HEK293 (cell line): ENCODE data around the gene ZXDC.

ENCODE experiments used
- CTCF ChIA-PET: fragments of 350-600 bp; formaldehyde crosslinking; extraction: SDS; loops from one replicate; lab custom pipeline; 2021; ENCODE audit warnings: antibody characterized with exemption; lab: Yijun Ruan, JAX
- POLR2A ChIA-PET: fragments of 300-600 bp; formaldehyde crosslinking; extraction: SDS; loops from one replicate; lab custom pipeline; 2020; ENCODE audit warnings: antibody characterized with exemption, inconsistent platforms; lab: Yijun Ruan, JAX
- H3K27ac ChIP-seq: fragments of 200-500 bp; sonication (Bioruptor generic); 2 replicates; pipeline ENCODE4 v1.5.1; 2014; ENCODE audit warnings: low read depth, low read length, control low read depth, inconsistent platforms; ENCODE audit errors: extremely low read depth
- H3K36me3 ChIP-seq, 2 experiments: fragments of 200-500 bp in 1 of 2; sonication (Bioruptor generic) in 1 of 2; 1 replicate in 1 of 2; 2 replicates in 1 of 2; pipeline ENCODE4 v1.5.1; 2014 to 2017; ENCODE audit warnings: inconsistent platforms in 2 of 2, low read length in 2 of 2; ENCODE audit not compliant: control insufficient read depth in 2 of 2, insufficient read depth in 1 of 2
- H3K4me1 ChIP-seq: fragments of 200-500 bp; sonication (Bioruptor generic); 2 replicates; pipeline ENCODE4 v1.5.1; 2014; ENCODE audit warnings: mild to moderate bottlenecking, low read length, inconsistent platforms; ENCODE audit not compliant: control insufficient read depth, insufficient read depth
- H3K4me3 ChIP-seq: 2 replicates; pipeline ENCODE4 v1.5.1; 2011; ENCODE audit warnings: low read depth, mild to moderate bottlenecking, control low read depth, low read length, moderate library complexity
- H3K9me3 ChIP-seq: fragments of 200-500 bp; sonication (Bioruptor generic); 2 replicates; pipeline ENCODE4 v1.5.1; 2014; ENCODE audit warnings: low read depth, low read length, inconsistent platforms; ENCODE audit not compliant: control insufficient read depth, insufficient read depth
- BCL11A ChIP-seq: fragments of 450-650 bp; formaldehyde crosslinking; IDR thresholded peaks from 2 replicates; pipeline ENCODE4 v1.5.1; 2016; ENCODE audit warnings: low read depth, missing biosample characterization, missing genetic modification characterization
- HOXD13 ChIP-seq: sonication (generic); formaldehyde crosslinking; IDR thresholded peaks from 2 replicates; pipeline ENCODE4 v1.8.0; 2022; ENCODE audit warnings: missing genetic modification reagents, borderline replicate concordance
- IKZF3 ChIP-seq: fragments of 450-650 bp; IDR thresholded peaks from 2 replicates; pipeline ENCODE4 v1.5.0; 2018; ENCODE audit warnings: missing biosample characterization, mild to moderate bottlenecking, missing genetic modification characterization, moderate library complexity
- KLF9 ChIP-seq: fragments of 450-650 bp; formaldehyde crosslinking; IDR thresholded peaks from 2 replicates; pipeline ENCODE4 v1.5.1; 2016; ENCODE audit warnings: missing biosample characterization, missing genetic modification characterization, low read depth
- SCRT1 ChIP-seq: fragments of 450-650 bp; formaldehyde crosslinking; IDR thresholded peaks from 2 replicates; pipeline ENCODE4 v1.5.1; 2016; ENCODE audit warnings: missing biosample characterization, missing genetic modification characterization, borderline replicate concordance
- SCRT2 ChIP-seq: fragments of 450-650 bp; formaldehyde crosslinking; IDR thresholded peaks from 2 replicates; pipeline ENCODE4 v1.5.1; 2016; ENCODE audit warnings: missing biosample characterization, missing genetic modification characterization
- ZBTB48 ChIP-seq: fragments of 450-650 bp; formaldehyde crosslinking; IDR thresholded peaks from 2 replicates; pipeline ENCODE4 v1.5.1; 2016; ENCODE audit warnings: missing biosample characterization, missing genetic modification characterization
- ZFHX2 ChIP-seq: fragments of 450-650 bp; formaldehyde crosslinking; conservative IDR thresholded peaks from 2 replicates; pipeline ENCODE4 v1.5.1; 2016; ENCODE audit warnings: missing biosample characterization, missing genetic modification characterization
- ZIC2 ChIP-seq: fragments of 450-650 bp; formaldehyde crosslinking; IDR thresholded peaks from 2 replicates; pipeline ENCODE4 v1.5.1; 2016; ENCODE audit warnings: missing biosample characterization, missing genetic modification characterization
- ZNF140 ChIP-seq: fragments of 450-650 bp; formaldehyde crosslinking; IDR thresholded peaks from 2 replicates; pipeline ENCODE4 v1.5.1; 2016; ENCODE audit warnings: missing biosample characterization, missing genetic modification characterization
- ZNF274 ChIP-seq, 2 experiments: fragments of 200-500 bp in 1 of 2; fragments of 450-650 bp in 1 of 2; sonication (Bioruptor generic) in 1 of 2; formaldehyde crosslinking in 1 of 2; IDR thresholded peaks; 2 replicates each; pipeline versions ENCODE4 v1.5.1 to v1.6.1; 2014 to 2016; ENCODE audit warnings: borderline replicate concordance in 1 of 2, inconsistent platforms in 1 of 2, low read length in 1 of 2, missing biosample characterization in 1 of 2, missing genetic modification characterization in 1 of 2
- ZNF37A ChIP-seq: fragments of 450-650 bp; IDR thresholded peaks from 2 replicates; pipeline ENCODE4 v1.5.1; 2018; ENCODE audit warnings: missing biosample characterization, missing genetic modification characterization
- ZNF501 ChIP-seq: fragments of 450-650 bp; formaldehyde crosslinking; IDR thresholded peaks from 2 replicates; pipeline ENCODE4 v1.5.1; 2016; ENCODE audit warnings: missing biosample characterization, missing genetic modification characterization
- ZNF530 ChIP-seq: fragments of 450-650 bp; formaldehyde crosslinking; IDR thresholded peaks from 2 replicates; pipeline ENCODE4 v1.5.1; 2016; ENCODE audit warnings: low read depth, missing biosample characterization, missing genetic modification characterization
- ZNF560 ChIP-seq: fragments of 450-650 bp; formaldehyde crosslinking; IDR thresholded peaks from 2 replicates; pipeline ENCODE4 v1.5.1; 2017; ENCODE audit warnings: missing biosample characterization, missing genetic modification characterization, borderline replicate concordance
- ZNF623 ChIP-seq: fragments of 450-650 bp; formaldehyde crosslinking; IDR thresholded peaks from 2 replicates; pipeline ENCODE4 v1.5.1; 2016; ENCODE audit warnings: missing biosample characterization, missing genetic modification characterization
- ZNF747 ChIP-seq: fragments of 450-650 bp; formaldehyde crosslinking; IDR thresholded peaks from 2 replicates; pipeline ENCODE4 v1.5.1; 2016; ENCODE audit warnings: missing biosample characterization, missing genetic modification characterization
- ZNF792 ChIP-seq: fragments of 450-650 bp; formaldehyde crosslinking; IDR thresholded peaks from 2 replicates; pipeline ENCODE4 v1.5.1; 2016; ENCODE audit warnings: missing biosample characterization, missing genetic modification characterization
- ZNF830 ChIP-seq: fragments of 450-650 bp; IDR thresholded peaks from 2 replicates; pipeline ENCODE4 v1.5.0; 2018; ENCODE audit warnings: missing biosample characterization, missing genetic modification characterization, low read depth, mild to moderate bottlenecking, moderate library complexity
- ZNF837 ChIP-seq: fragments of 450-650 bp; formaldehyde crosslinking; IDR thresholded peaks from 2 replicates; pipeline ENCODE4 v1.5.1; 2016; ENCODE audit warnings: missing biosample characterization, missing genetic modification characterization
- ZXDB ChIP-seq: fragments of 450-650 bp; formaldehyde crosslinking; IDR thresholded peaks from 2 replicates; pipeline ENCODE4 v1.5.1; 2016; ENCODE audit warnings: missing biosample characterization, missing genetic modification characterization
- TF ChIP-seq, protein P1 (sequence below): fragments of 450-650 bp; formaldehyde crosslinking; conservative IDR thresholded peaks from 2 replicates; pipeline ENCODE4 v1.5.1; 2016; ENCODE audit warnings: low read depth, missing biosample characterization, missing genetic modification characterization

Gene ZXDC

DNA sequence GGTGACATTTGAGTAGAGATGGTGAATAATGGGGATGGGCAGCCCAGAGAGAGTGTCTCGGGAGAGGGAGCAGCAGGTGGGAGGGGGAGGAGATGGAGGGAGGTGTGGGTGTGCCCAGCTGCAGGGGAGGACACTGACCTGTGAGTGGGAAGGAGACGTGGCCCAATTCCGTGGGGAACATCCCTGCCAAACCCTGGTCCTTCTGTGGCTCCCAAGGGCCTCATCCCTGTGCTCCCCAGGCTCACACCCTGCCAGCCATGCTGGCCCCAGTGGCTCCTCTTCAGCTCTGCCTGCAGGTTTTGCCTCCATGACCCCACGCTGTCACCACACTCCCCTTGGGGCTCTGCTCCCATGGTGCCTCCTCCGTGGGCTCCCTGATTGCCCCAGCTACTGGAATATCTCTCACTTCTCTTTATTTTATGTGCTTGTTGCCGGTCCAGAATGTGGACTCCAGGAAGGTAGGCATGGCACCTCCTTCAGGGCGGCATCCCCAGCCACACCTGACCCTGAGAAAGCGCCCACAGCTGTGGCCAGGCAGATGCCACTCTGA, 74.0 kb downstream of the ZXDC start:
- POLR2A ChIA-PET, result no interaction called here
- no peak for TF ChIP-seq HOXD13 (CRISPR knock-in tag)
- TF ChIP-seq, protein P1, sequence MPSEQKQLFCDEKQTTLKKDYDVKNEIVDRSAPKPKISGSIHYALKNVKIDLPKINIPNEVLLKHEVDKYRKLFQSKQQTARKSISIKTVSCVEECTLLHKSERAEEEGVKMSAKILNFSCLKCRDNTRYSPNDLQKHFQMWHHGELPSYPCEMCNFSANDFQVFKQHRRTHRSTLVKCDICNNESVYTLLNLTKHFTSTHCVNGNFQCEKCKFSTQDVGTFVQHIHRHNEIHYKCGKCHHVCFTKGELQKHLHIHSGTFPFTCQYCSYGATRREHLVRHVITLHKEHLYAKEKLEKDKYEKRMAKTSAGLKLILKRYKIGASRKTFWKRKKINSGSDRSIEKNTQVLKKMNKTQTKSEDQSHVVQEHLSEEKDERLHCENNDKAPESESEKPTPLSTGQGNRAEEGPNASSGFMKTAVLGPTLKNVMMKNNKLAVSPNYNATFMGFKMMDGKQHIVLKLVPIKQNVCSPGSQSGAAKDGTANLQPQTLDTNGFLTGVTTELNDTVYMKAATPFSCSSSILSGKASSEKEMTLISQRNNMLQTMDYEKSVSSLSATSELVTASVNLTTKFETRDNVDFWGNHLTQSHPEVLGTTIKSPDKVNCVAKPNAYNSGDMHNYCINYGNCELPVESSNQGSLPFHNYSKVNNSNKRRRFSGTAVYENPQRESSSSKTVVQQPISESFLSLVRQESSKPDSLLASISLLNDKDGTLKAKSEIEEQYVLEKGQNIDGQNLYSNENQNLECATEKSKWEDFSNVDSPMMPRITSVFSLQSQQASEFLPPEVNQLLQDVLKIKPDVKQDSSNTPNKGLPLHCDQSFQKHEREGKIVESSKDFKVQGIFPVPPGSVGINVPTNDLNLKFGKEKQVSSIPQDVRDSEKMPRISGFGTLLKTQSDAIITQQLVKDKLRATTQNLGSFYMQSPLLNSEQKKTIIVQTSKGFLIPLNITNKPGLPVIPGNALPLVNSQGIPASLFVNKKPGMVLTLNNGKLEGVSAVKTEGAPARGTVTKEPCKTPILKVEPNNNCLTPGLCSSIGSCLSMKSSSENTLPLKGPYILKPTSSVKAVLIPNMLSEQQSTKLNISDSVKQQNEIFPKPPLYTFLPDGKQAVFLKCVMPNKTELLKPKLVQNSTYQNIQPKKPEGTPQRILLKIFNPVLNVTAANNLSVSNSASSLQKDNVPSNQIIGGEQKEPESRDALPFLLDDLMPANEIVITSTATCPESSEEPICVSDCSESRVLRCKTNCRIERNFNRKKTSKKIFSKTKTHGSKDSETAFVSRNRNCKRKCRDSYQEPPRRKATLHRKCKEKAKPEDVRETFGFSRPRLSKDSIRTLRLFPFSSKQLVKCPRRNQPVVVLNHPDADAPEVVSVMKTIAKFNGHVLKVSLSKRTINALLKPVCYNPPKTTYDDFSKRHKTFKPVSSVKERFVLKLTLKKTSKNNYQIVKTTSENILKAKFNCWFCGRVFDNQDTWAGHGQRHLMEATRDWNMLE (tag by site-specific recombination), result no peak
- TF ChIP-seq ZNF747 (tag by site-specific recombination), result no peak
- no peak for TF ChIP-seq ZIC2
- no peak for TF ChIP-seq KLF9 (tag by site-specific recombination)
- TF ChIP-seq ZNF274 (IDR thresholded peaks at IDR 0.05; ENCODE audit: low read length), result no peak
- no peak for TF ChIP-seq ZNF274 (tag by site-specific recombination; IDR thresholded peaks at IDR 0.05; ENCODE audit: borderline replicate concordance)
- TF ChIP-seq ZNF830 (tag by site-specific recombination), result no peak
- TF ChIP-seq IKZF3 (tag by site-specific recombination), result no peak
- no peak for TF ChIP-seq ZNF37A (tag by site-specific recombination)
- TF ChIP-seq ZNF501, result no peak
- TF ChIP-seq ZNF623 (tag by site-specific recombination), result no peak
- TF ChIP-seq ZBTB48, result no peak
- TF ChIP-seq SCRT2 (tag by site-specific recombination), result no peak
- no peak for TF ChIP-seq ZNF140
- TF ChIP-seq, all 188 proteins: peak for 0
- H3K9me3 ChIP-seq, result no peaks in the 10 kb centered on the region
- no peak overlapping the region for H3K27ac ChIP-seq
- H3K36me3 ChIP-seq, result no peaks in the 10 kb centered on the region
- CTCF ChIA-PET, result no interaction called here
- H3K4me3 ChIP-seq, result no peak overlapping the region
- H3K4me1 ChIP-seq, result no peaks in the 10 kb centered on the region

DNA sequence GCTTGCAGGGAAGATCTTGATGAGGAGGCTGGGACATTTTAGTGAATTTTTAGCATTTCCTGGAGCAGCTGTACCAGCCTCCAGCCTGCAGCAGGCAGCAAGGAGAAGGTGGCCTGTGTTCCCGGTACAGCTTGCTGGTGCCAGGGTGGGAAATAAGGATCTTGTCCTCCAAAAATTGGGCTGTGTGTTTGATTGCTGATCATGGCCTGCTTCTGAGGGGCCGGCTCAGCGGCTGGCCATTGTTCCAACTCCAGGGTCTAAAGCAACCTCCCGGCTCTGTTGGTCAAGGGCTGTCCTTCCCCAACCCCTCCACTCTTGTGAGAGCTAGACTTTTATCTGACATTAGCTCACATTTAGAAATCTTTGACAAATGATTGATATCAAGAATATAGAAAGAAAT, 75.9 kb downstream of the ZXDC start:
- TF ChIP-seq ZNF560 (tag by site-specific recombination), result no peak
- TF ChIP-seq ZNF501, result no peak
- no peak for TF ChIP-seq ZNF837 (tag by site-specific recombination)
- no peak for TF ChIP-seq ZNF792 (tag by site-specific recombination)
- no peak for TF ChIP-seq ZNF747 (tag by site-specific recombination)
- TF ChIP-seq SCRT1 (tag by site-specific recombination), result no peak
- no peak for TF ChIP-seq ZFHX2
- TF ChIP-seq ZNF530 (tag by site-specific recombination), result no peak
- no peak for TF ChIP-seq ZXDB (tag by site-specific recombination)
- TF ChIP-seq BCL11A (tag by site-specific recombination), result no peak
- no peak overlapping the region for H3K27ac ChIP-seq
- H3K36me3 ChIP-seq, result no peaks in the 10 kb centered on the region
- ChIA-PET POLR2A (no interaction called here), CTCF (no interaction called here)
- no peak overlapping the region for H3K4me3 ChIP-seq
- no peaks in the 10 kb centered on the region for H3K4me1 ChIP-seq
- no peaks in the 10 kb centered on the region for H3K9me3 ChIP-seq
